GM21786 (cell line): ENCODE results near the gene SIVA1.

Source experiments
- ATAC-seq: cut with Tn5 transposase; IDR thresholded peaks from one replicate; pipeline ENCODE4 v1.9.1; 2021; ENCODE audit not compliant: unreplicated experiment

SIVA1 gene

DNA sequence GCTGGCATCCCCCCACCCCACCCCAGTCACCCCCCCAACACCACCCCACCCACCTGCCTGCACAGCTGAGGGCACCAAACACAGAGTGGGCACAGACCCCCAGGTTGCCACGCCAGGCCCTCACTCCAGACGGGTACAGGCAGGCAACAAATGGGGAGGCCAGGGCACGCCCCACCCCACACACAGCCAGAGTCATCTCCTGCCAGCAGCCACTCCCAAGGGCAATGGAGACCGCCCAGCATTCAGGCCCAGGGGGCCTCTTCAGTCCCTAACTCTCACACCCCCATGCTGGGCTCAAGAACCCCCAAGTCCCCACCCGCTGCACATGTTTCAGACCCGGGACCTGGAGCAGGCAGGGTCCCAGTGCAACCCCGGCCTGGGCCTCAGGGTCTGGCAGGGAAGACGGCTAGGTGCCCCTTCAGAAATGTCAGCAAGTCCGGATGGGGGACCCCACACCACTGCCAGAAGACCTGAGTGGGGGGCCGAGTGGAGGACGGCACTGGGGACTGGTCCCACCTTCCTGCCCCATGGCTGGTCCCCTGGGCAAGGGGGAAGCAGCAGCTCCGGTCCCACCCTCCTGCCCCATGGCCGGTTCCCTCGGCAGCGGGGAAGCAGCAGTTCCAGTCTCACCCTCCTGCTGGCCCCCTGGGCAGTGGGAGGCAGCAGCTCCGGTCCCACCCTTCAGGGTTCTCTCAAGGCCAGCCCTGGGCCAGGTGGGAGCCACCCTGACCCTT is 30.7 kb downstream of the SIVA1 start:
- no peak for ATAC-seq

DNA sequence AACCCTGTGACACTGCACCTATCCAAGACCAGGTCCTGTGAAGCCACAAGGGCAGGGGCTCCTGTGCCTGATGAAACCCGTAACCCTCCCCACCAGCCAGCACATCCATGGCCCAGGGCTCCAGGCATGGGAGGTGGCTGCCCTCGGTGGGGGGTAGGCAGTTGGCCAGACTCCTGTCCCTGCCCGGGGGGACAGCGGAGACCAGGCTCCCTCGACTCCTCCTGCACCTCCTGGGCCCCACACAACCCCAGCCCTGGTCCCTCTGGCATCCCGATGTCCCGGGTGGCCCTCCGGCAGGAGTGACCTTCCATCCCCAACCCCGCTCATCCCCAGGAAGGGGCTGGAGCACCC is 31.2 kb downstream of the SIVA1 start:
- ATAC-seq = no peak

DNA sequence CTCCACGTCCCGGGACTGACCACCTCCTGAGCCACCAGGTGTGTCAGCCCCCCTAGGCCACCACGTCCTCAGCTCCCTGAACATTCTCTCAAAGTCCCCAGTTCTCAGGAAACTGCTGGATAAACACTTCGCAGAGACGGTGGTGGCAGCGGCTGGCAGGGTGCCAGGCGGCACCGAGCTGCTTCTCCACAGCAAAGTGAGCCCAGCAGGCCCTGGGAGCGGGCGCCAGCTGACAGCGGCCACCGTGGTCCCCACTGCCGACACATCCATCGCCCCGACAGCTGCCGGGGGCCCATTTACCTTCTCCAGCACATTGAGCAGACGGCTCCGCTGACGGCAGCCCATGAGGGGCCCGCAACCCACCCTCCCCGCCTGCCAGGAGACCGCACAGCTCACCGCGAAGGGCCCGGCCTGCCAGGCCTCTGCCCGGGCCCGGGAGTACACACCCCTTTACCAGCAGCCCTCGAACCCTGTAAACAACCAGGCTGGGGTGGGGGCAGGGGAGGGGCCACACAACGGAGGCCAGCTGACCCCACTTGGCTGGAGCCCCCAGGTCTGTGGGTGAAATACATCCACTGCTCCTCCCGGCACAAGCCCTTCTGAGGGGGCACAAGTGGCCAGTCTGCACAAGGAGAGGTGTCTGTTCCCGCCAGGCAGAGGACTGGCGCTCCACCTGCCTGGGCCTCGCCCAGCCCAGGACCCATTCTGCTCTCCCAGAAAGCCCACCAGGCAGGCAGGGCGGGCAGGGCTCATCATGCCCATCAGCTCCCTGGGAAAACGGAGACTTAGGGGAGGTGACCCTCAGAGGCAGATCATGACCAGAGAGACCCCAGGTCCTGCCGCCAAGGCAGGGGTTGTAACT is 32.1 kb downstream of the SIVA1 start:
- ATAC-seq = no peak

DNA sequence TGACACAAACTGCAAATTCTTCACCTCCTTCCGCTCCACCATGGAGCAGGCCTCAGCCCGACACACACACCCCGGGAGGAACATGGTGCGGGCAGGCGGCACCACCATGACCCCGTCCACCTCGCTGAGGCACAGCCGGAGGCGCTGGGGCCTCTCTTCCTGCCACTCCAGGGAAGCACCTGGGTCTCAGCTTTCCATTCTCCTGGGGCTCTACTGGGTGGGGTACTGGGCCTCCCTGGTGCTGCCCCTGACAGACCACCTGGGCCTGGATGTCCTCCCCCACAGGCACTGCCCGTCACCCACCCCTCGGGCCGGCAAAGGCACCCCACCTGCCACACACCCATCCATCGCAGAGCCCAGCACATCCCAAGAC is 32.7 kb downstream of the SIVA1 start:
- no peak for ATAC-seq

DNA sequence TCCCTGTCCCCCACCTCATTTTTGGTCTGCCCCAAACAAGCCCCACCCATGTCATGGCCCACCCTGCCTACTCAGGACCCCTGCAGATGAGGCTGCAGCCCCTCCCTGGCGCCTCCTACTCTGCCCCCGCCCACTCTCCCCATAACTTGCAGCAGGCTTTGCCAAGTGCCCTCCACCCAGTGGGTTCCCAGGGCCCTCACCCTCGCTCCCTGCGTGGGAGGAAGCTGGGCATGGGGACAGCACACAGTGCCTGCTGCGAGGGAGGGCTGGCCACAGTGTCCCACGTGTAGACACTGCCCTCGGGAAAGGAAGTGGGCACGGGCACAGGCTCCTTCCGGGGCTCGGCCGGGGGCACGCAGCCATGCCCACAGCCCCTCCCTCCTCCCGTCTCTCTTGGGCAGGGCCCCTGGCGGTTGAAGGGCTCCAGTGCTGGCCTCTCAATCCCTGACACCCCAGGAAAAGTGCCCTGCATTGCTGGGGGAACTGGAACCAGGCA is 33.2 kb downstream of the SIVA1 start:
- no peak for ATAC-seq

DNA sequence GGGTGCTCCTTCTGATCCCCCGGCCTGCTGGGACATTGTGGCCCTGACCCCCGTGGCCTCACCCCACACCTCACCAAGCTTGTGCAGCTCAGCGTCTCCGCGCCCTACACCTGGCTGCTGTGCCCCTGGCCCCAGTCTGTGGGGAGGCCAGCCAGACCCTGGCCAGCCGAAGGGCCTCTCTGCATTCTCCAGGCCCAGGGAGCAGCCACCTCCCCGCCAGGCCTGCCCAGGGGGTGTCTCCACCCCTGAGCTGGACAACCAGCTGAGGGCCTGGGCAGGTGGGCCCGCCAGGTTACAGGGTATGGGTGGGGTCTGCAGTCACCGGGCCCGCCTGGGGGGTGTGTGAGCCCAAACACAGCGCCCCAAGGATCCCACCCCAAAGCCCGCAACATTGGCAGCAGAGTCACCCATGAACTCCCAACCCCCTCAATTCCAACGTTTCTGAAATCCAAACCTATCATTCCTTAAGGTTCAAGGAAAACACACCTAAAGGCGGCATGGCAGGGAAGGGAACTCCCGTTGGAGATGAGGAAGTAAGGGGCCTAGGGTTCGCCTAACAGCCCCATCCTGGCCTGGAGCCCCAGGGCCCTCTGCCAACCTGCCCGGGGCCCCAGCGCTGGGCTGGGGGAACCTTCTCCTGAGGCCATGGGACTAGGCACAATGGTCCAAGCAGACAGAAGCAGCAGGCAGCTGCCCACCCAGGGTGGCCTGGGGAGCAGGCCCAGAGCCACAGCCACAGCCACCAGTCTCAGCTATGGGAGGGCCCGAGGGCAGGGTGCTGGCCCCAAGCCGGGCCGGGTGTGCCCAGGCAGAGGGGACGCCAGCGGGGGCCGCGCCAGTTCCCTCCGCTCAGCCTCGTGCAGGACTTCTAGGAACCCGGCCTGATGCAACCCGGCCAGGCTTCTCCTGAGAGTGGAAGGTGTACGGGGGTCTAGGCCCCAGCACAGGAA is 34.1 kb downstream of the SIVA1 start:
- ATAC-seq = no peak

DNA sequence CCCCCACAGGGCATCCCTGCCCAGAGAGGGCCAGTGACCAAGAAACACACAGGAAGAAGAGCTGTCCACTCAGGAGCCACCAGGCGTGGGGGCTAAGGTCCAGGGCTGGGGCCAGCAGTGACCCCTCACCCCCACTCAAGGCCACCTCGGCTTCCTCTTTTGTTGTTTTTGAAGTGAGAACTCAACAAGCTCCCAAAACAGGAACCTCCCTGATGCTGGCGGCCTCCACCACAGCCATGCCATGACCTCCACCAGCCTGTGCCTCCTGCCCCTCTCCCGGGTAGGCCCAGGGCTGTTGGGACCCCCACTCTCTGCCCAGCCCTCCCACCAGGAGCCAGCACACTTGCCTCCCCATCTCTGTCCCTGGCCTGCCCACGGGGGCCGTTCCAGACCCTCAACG is 34.8 kb downstream of the SIVA1 start:
- ATAC-seq = no peak

DNA sequence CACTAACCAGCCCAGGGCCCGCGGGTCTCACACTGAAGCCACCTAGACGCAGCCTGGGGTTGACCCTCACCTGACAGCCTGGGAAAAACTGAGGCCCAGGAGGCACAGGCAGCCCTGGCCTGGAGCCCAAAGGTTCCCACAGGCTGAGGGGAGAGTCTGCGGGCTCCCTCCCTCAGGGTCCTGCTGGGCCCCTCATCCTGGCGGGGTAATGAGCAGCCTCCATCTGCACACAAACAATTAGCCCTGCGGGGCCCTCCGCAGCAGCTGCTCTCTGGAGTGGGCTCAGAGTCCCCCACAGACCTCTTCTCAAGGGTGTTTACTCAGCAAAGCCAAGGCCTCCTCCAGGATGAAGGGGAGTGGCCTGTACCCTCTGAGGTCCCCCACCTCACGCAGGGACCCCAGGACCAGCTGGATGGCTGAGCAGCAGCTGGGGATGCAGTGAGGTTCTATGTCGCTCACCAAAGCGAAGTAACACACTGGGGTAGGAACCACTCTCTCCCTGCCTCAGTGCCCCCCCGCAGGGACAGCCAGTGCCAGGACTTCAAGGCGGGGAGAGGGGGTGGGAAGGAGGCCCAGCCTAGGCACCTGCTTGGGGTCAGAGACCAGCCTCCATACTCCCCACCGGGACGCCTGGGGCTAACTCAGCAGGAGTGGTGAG is 35.3 kb downstream of the SIVA1 start:
- ATAC-seq = no peak

DNA sequence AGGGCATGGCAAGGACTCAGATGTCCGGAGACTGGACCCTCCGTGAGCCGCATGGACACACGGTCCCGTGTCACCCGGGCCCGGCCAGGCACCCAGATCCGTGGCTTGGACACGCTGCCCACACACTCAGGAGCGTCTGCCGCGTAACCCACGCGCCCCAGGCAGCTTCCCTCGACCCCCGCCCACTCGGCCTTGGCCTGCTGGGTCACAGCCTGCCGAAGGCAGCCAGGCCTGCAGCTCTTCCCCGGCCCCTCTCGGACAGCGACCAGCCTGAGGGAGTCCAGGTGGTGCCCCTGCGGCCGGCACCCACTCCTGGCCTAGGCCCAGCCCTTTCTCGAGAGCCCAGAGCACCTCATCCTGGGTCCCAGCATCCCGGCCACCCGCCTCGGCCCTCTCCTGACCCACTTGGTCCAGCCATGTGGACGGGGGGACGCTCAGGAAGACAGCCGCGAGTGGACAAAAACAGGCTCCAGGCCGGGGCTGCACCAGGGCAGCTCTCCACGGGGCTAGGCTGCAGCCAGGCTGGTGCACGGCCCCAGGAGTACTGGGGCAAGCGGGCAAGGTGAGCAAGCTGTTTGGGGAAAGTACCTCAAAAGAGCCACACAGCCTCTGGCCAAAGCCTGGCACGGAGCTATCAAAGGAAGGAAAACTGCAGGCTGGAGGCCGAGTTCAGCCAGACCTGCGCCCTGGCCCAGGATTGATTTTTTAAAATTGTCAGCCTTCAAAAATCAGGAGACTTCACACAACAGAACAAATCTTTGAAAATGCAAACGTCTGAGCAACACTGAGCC is 36.1 kb downstream of the SIVA1 start:
- no peak for ATAC-seq

DNA sequence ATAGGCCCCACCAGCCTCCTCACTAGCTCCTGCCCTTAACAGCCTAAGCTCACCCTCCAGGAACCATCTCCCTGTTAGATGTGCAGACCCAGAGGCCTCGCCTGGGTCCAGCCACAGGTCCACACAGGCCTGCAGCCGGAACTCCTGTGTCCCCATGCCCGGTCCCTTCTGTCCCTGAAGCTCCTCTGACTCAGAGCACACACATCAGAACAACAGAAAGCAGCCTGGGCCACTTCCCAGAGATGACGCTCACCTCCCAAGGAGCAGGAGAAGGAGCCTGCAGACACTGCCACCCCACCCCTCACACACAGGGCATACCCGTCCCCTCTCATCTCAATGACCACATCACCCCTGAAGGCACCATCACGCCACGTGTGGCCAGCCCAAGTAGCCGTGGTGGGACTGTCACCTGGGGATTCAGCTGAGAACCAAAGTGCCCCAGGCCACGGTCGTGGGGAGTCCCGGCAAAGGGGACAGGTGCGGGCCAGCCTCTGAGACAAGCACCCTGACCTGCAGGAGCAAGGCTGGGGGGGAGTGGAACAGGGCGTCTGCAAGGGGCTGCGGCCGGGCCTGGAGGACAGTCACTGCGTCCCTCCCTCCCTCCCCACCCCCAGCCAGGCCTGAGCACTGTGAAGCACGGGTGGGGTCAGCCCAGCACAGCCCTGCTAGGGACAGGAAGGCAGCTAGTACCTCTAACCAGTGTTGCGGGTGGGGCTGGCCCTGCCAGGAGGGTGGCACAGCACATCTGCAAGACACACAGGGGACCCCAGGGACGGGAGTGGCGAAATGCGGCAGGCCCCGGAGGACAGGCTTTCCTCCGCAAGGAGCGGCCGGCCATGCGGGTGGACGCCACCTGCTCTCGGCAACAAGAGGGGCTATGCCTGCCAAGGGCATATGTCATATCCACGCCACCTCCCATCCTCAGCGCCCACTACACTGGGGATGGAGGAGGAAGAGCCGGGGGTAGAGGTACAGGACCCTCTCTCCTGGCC is 37.1 kb downstream of the SIVA1 start:
- no peak for ATAC-seq

DNA sequence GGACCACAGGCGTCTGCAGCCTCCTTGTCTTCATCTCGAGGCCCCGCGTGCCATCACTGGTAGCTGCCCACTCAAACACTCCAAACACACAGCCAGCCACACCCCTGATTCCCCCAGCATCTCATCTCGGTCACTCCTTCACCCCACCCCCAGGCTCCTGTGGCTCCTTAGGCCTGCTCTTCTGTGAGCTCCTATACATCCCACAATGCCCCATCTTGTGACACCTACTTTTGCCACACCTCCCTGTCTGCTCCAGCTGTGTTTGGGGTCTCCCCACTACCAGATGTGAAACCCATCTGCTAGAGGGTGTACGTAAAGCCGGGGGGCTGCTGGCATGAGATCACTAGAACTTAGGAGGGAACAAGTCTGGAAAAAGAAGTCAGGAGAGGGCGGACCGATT is 38.5 kb downstream of the SIVA1 start:
- no peak for ATAC-seq

DNA sequence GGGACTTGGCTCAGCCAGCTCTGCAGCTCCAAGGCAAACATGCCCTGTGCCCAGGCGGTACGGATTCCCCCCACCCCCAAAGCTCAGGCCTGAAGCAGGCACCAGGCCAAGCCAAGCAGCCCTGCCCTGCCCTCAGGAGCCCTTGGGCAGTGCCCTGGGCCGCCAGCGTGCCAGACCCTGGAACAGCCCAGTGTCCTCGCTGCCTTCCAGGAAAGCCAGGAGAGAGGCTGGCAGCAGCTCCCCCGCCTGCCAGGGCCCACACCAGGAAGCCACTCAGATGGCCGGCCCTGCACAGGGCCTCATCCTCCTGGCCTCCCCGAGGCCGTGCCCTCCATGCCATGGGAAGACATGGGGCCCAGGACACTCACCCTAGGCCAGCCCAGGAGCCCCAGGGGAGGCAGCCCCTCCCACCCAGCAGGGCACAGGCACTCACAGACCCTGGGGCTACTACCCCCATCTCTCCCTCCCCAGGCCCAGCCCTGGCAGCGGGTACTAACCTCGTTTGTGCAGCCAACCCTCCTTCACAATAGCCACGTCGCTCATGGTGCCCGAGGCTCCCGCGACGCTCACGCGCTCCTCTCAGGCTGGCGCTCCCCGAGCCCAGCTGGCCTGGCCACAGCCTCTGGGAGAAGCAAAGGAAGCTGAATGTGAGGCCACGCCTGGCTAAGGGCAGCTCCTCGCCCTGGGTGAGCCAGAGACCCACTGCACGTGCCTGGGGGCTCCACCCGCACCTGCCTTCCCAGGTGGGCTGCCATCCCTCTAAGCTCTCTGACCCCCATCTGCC is 39.3 kb downstream of the SIVA1 start:
- ATAC-seq = no peak

DNA sequence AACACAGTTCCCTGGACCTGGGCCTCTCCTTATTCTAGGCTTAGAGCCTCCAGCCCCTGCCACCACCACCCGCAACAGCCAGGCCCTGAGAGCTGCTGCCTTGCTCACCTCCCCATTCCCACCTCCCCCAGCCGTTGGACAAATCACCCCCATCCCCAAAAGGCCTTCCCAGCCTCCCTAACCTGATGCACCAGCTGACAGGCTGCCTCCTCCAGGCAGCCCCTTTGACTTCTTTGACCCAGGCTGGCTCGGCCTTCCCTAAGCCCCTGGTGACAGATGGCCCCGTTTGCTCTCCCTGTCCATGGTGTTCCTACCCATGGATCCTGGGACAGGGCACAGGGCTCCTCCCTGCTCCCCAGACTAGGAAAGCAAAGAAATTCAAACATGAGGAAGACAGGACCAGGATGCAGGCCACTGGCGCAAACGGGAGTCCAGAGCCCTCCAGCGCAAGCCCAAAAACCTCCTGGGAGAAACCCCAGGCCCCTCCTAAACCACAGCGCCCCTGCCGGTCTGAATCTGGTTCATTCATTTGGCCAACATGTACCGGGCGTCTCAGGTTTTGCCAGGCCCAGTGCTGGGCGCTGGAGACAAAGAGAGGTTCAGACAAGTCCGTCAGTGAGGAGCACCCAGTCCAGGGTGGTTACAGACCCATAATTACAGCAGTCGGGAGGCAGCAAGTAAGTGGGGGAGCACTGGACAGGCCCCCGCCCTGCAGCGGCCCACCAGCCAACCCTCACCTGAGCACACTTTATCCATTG is 40.2 kb downstream of the SIVA1 start:
- ATAC-seq = no peak

DNA sequence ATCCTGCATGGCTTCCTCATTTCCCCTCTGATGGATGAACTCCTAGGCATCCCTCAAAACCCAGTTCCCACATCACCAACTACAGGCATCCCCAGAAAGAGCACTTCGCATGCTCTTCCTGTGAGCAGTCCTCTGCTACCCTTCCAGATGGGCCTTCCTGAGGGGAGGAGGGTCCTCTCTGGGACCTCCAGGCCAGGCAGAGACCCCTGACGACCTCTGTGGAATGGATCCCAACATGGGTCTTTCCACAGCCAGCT is 40.7 kb downstream of the SIVA1 start:
- ATAC-seq = no peak

DNA sequence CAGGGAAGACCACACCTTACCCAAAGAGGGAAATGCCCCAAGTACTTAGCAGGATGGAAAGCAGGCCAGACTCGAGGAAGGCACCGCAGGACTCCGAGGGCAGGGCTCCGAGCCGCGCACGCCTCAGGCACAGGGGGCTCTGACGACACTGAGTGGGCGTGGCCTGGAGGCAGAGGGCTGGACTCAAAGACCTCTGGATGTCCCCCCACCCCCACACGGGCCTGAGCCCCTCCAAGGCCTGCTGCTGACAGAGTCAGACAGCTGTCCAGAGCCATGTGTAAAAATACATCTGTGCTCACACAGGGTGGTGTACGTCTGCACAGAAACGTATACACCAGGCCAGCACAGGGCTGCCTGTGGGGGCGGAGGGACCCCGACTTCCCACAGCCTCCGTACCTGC is 41.2 kb downstream of the SIVA1 start:
- no peak for ATAC-seq

DNA sequence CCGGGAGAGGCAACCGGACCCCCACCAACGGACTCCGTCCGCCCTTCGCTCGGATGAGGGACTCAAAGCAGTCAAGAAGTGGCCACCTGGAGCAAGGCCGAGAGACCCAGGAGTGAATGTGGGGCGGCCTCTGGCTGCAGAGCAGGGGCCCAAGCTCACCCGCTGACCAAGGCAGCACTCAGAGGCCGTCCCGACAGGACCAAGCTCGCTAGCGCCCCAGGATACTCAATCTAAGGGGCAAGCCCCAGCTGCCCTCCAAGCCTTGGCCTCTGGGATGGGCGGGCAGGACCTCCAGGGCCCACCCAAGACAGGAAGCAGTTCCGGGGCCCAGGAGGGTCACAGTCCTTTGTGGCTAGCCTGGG is 41.7 kb downstream of the SIVA1 start:
- ATAC-seq = no peak

DNA sequence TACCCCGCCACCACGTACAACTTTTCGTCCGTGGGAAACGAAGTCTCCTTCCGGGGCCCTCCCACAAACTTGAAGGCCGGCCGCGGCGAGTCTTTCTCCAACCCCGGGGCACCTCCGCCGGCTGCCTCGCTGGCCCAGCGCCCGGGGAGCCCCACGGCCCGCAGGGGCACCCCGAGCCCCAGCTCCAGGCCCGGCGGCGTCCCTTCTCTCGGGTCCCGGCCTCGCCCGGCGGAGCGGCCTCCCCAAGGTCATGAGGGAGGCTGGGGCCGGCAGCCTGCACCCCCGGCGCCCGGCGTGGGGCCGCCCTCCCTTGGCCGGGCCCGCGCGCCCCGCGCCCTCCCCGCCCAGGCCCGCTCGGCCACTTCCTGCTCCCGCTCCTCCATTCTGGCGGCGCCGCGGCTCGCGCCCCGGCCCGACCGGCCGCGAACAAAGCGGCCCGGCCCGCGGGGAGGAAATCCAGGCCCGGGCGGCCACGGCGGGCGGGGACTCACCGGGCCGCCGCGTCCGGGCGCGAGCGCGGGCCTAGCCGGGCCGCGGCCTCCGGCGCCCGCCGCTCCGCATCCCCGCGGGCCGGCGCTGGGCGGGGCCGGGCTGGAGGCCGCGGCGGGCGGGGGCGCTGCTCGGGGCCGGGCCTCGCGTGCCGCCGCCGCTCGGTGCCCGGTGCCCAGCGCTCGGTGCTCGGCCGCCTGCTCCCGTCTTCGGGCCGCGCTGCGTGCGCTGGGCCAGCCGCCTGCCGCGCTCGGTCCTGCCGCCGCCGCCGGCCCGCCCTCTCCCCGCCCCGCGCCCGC is 42.2 kb downstream of the SIVA1 start, which contains the start of gene AKT1:
Gene AKT1 (minus strand): TSS at position 756 of the 788 bp plus-strand sequence. CDS start 3,105 bp downstream, outside the sequence.
- ATAC-seq = no peak
